ENCODE measurements around the gene GEMIN7.

The GEMIN7 gene

GRCh38 chr19:45045671-45046353, 33.2 kb upstream of the GEMIN7 start:
- Histone ChIP-seq H3K36me3 (ENCODE audit: control insufficient read depth, insufficient read depth, low read length) (peaks cover 48% of the 10 kb centered on the region), H3K9me3 (ENCODE audit: control insufficient read depth, low read length) (no peaks in the 10 kb centered on the region), H3K27me3 (replicated peaks; ENCODE audit: control insufficient read depth, insufficient read depth, low read length, poor library complexity, severe bottlenecking) (no peaks in the 10 kb centered on the region), H3K4me3 (ENCODE audit: insufficient read depth, low read depth, low read length, poor library complexity, severe bottlenecking) (no peak overlapping the region), H3K4me1 (ENCODE audit: control insufficient read depth, insufficient read depth, low read length, poor library complexity, severe bottlenecking) (peaks cover 13% of the 10 kb centered on the region), H3K27ac (ENCODE audit: insufficient read depth, low read length, poor library complexity, severe bottlenecking) (no peak overlapping the region)
- DNase-seq, result no peak

GRCh38 chr19:45046355-45046754, 32.7 kb upstream of the GEMIN7 start:
- Histone ChIP-seq H3K27me3 (replicated peaks; ENCODE audit: control insufficient read depth, insufficient read depth, low read length, poor library complexity, severe bottlenecking) (no peaks in the 10 kb centered on the region), H3K27ac (ENCODE audit: insufficient read depth, low read length, poor library complexity, severe bottlenecking) (no peak overlapping the region), H3K4me3 (ENCODE audit: insufficient read depth, low read depth, low read length, poor library complexity, severe bottlenecking) (no peak overlapping the region), H3K36me3 (ENCODE audit: control insufficient read depth, insufficient read depth, low read length) (peaks cover 45% of the 10 kb centered on the region), H3K9me3 (ENCODE audit: control insufficient read depth, low read length) (no peaks in the 10 kb centered on the region), H3K4me1 (ENCODE audit: control insufficient read depth, insufficient read depth, low read length, poor library complexity, severe bottlenecking) (peaks cover 11% of the 10 kb centered on the region)
- no peak for DNase-seq

- no peak overlapping the region for H3K27ac ChIP-seq (ENCODE audit: insufficient read depth, low read length, poor library complexity, severe bottlenecking)
- peaks cover 4% of the 10 kb centered on the region for H3K4me1 ChIP-seq (ENCODE audit: control insufficient read depth, insufficient read depth, low read length, poor library complexity, severe bottlenecking)
- H3K36me3 ChIP-seq (ENCODE audit: control insufficient read depth, insufficient read depth, low read length), result peaks cover 40% of the 10 kb centered on the region
- no peaks in the 10 kb centered on the region for H3K27me3 ChIP-seq (replicated peaks; ENCODE audit: control insufficient read depth, insufficient read depth, low read length, poor library complexity, severe bottlenecking)
- H3K9me3 ChIP-seq (ENCODE audit: control insufficient read depth, low read length), result no peaks in the 10 kb centered on the region
- no peak for DNase-seq
- H3K4me3 ChIP-seq (ENCODE audit: insufficient read depth, low read depth, low read length, poor library complexity, severe bottlenecking), result no peak overlapping the region
These were observed 31.8 kb upstream of the GEMIN7 start for GRCh38 chr19:45047188-45047797.

- Histone ChIP-seq H3K4me1 (ENCODE audit: control insufficient read depth, insufficient read depth, low read length, poor library complexity, severe bottlenecking) (peaks cover 4% of the 10 kb centered on the region), H3K36me3 (ENCODE audit: control insufficient read depth, insufficient read depth, low read length) (peaks cover 39% of the 10 kb centered on the region), H3K9me3 (ENCODE audit: control insufficient read depth, low read length) (no peaks in the 10 kb centered on the region), H3K27me3 (replicated peaks; ENCODE audit: control insufficient read depth, insufficient read depth, low read length, poor library complexity, severe bottlenecking) (no peaks in the 10 kb centered on the region), H3K4me3 (ENCODE audit: insufficient read depth, low read depth, low read length, poor library complexity, severe bottlenecking) (no peak overlapping the region), H3K27ac (ENCODE audit: insufficient read depth, low read length, poor library complexity, severe bottlenecking) (peak overlapping the region; percentile 22)
- no peak for DNase-seq
These were observed 29.9 kb upstream of the GEMIN7 start for GRCh38 chr19:45049073-45049736.

DNA sequence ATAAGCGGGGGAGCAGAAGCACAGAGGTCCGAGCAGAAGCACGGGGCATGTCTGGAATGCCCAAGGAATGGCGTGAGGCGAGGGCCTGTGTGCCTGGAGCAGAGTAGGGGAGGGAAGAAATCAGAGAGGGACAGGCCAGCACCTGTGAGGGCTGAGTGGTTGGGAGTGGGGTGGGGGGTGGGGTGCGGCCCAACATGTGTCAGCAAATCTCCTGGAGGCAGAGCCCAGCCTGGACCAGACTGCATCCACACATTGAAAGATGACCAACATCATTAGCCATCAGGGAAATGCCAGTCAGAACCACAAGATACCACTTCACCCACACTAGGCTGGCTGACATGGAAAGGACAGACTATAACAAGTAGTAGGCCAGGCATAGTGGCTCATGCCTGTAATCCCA, 29.0 kb upstream of the GEMIN7 start:
- H3K4me3 ChIP-seq (ENCODE audit: insufficient read depth, low read depth, low read length, poor library complexity, severe bottlenecking), result no peak overlapping the region
- peaks cover 38% of the 10 kb centered on the region for H3K36me3 ChIP-seq (ENCODE audit: control insufficient read depth, insufficient read depth, low read length)
- H3K27ac ChIP-seq (ENCODE audit: insufficient read depth, low read length, poor library complexity, severe bottlenecking), result no peak overlapping the region
- H3K4me1 ChIP-seq (ENCODE audit: control insufficient read depth, insufficient read depth, low read length, poor library complexity, severe bottlenecking), result peaks cover 4% of the 10 kb centered on the region
- no peaks in the 10 kb centered on the region for H3K27me3 ChIP-seq (replicated peaks; ENCODE audit: control insufficient read depth, insufficient read depth, low read length, poor library complexity, severe bottlenecking)
- no peak for DNase-seq
- no peaks in the 10 kb centered on the region for H3K9me3 ChIP-seq (ENCODE audit: control insufficient read depth, low read length)

DNA sequence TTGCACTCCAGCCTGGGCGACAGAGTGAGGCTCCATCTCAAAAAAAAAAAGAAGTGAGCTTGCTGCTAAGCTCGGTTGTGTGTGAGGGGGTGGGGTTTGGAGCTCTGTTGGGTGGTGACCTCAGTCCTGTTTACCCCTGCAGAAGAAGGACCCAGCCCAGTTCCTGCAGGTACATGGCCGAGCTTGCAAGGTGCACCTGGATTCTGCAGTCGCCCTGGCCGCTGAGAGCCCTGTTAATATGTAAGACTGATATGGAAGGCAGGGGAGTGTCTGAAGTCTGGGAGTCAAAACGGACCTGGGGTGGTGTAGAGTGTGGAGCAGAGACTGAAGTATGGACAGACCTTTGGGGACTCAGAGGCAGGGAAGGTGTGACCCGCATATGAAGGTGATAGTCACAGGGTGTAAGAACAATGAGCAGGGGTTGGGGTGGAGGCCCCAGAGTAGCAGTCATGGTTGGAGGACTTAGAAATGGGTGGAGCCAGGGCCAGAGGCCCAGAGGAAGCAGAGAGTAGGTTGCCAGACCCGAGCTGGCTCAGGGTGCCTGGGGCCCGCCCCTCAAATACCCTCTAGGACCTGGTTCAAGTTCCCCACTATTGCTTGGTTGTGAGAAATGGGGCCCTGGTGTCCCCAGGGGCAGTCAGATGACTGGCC, 27.0 kb upstream of the GEMIN7 start:
- peaks cover 4% of the 10 kb centered on the region for H3K4me1 ChIP-seq (ENCODE audit: control insufficient read depth, insufficient read depth, low read length, poor library complexity, severe bottlenecking)
- no peaks in the 10 kb centered on the region for H3K27me3 ChIP-seq (replicated peaks; ENCODE audit: control insufficient read depth, insufficient read depth, low read length, poor library complexity, severe bottlenecking)
- no peak overlapping the region for H3K27ac ChIP-seq (ENCODE audit: insufficient read depth, low read length, poor library complexity, severe bottlenecking)
- H3K9me3 ChIP-seq (ENCODE audit: control insufficient read depth, low read length), result no peaks in the 10 kb centered on the region
- no peak overlapping the region for H3K4me3 ChIP-seq (ENCODE audit: insufficient read depth, low read depth, low read length, poor library complexity, severe bottlenecking)
- H3K36me3 ChIP-seq (ENCODE audit: control insufficient read depth, insufficient read depth, low read length), result peaks cover 49% of the 10 kb centered on the region
- no peak for DNase-seq

DNA sequence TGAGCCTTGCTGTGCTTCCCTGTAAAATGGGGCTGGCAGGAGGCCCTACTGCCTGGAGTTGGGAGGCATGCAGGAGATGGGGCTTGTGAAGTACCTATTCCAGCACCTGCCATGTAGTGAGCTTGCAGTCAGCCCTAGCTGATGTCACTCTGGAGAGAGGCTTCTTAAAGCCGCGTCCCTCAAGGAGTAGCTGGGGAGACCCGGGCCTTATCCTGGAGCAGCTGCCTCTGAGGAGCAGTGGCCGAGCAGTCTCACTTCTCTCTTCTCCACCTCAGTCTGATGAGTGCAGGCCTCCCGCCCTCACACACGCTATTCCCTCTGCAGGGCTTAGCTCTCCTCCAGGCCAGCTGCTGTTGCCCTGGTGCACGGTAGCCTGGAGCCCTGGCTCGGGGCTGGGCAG, 22.2 kb upstream of the GEMIN7 start:
- Histone ChIP-seq H3K9me3 (ENCODE audit: control insufficient read depth, low read length) (no peaks in the 10 kb centered on the region), H3K4me1 (ENCODE audit: control insufficient read depth, insufficient read depth, low read length, poor library complexity, severe bottlenecking) (no peaks in the 10 kb centered on the region), H3K36me3 (ENCODE audit: control insufficient read depth, insufficient read depth, low read length) (peaks cover 89% of the 10 kb centered on the region), H3K4me3 (ENCODE audit: insufficient read depth, low read depth, low read length, poor library complexity, severe bottlenecking) (no peak overlapping the region), H3K27me3 (replicated peaks; ENCODE audit: control insufficient read depth, insufficient read depth, low read length, poor library complexity, severe bottlenecking) (no peaks in the 10 kb centered on the region), H3K27ac (ENCODE audit: insufficient read depth, low read length, poor library complexity, severe bottlenecking) (no peak overlapping the region)
- DNase-seq, result no peak

GRCh38 chr19:45057444-45057843, 21.6 kb upstream of the GEMIN7 start:
- H3K4me1 ChIP-seq (ENCODE audit: control insufficient read depth, insufficient read depth, low read length, poor library complexity, severe bottlenecking), result no peaks in the 10 kb centered on the region
- H3K27ac ChIP-seq (ENCODE audit: insufficient read depth, low read length, poor library complexity, severe bottlenecking), result no peak overlapping the region
- no peaks in the 10 kb centered on the region for H3K27me3 ChIP-seq (replicated peaks; ENCODE audit: control insufficient read depth, insufficient read depth, low read length, poor library complexity, severe bottlenecking)
- H3K4me3 ChIP-seq (ENCODE audit: insufficient read depth, low read depth, low read length, poor library complexity, severe bottlenecking), result no peak overlapping the region
- H3K36me3 ChIP-seq (ENCODE audit: control insufficient read depth, insufficient read depth, low read length), result peaks cover 88% of the 10 kb centered on the region
- no peaks in the 10 kb centered on the region for H3K9me3 ChIP-seq (ENCODE audit: control insufficient read depth, low read length)
- no peak for DNase-seq

DNA sequence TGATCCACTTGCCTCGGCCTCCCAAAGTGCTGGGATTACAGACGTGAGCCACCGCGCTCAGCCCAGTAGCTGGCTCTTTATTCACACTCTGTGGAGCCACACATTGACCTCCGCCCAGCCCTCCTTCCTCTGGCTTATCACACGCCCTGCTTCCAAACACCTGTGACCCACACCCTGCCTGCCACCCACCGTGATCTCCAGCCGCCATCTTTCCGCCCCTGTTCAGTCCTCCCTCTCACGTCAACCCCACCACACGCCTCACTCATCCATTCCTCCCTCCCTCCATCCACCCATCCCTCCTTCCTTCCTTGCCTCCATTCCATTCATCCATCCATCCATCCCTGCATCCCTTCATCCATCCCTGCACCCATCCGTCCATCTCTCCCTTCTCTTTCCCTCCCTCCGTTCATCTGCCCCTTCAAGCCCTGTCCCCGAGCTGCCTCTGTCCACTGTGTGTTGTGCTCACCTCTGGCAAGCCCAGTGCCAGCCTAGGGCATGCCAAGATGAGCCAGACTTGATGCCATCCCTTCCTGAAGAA, 20.4 kb upstream of the GEMIN7 start:
- Histone ChIP-seq H3K9me3 (ENCODE audit: control insufficient read depth, low read length) (no peaks in the 10 kb centered on the region), H3K4me3 (ENCODE audit: insufficient read depth, low read depth, low read length, poor library complexity, severe bottlenecking) (no peak overlapping the region), H3K27me3 (replicated peaks; ENCODE audit: control insufficient read depth, insufficient read depth, low read length, poor library complexity, severe bottlenecking) (no peaks in the 10 kb centered on the region), H3K4me1 (ENCODE audit: control insufficient read depth, insufficient read depth, low read length, poor library complexity, severe bottlenecking) (no peaks in the 10 kb centered on the region), H3K36me3 (ENCODE audit: control insufficient read depth, insufficient read depth, low read length) (peaks cover 85% of the 10 kb centered on the region), H3K27ac (ENCODE audit: insufficient read depth, low read length, poor library complexity, severe bottlenecking) (no peak overlapping the region)
- DNase-seq, result no peak
